Lower lobe of right lung (tissue), 2 donors: ENCODE data around the gene CISH. TPM values are rescaled to one million over a fixed set of nuclear protein-coding genes. Genes with fewer than 3 reads are reported as not detected.

Experiments used
- ATAC-seq, 2 donors: fragments of 200-7000 bp; cut with Tn5 transposase; one replicate each; pipeline ENCODE4 v1.9.1; 2020 to 2022; ENCODE audit warnings: mild to moderate bottlenecking in 2 of 2, moderate library complexity in 2 of 2
- DNase-seq: peaks from one replicate; pipeline ENCODE4 v3.0.0-alpha.2; 2020
- H3K27ac ChIP-seq: fragments of 200-600 bp; one replicate; pipeline ENCODE4 v1.8.0; 2022
- H3K27me3 ChIP-seq: fragments of 200-600 bp; one replicate; pipeline ENCODE4 v1.8.0; 2022; ENCODE audit warnings: low read depth
- H3K36me3 ChIP-seq: fragments of 200-600 bp; one replicate; pipeline ENCODE4 v1.8.0; 2022; ENCODE audit warnings: mild to moderate bottlenecking
- H3K4me1 ChIP-seq: fragments of 200-600 bp; one replicate; pipeline ENCODE4 v1.8.0; 2022
- H3K4me3 ChIP-seq: fragments of 200-600 bp; one replicate; pipeline ENCODE4 v1.8.0; 2022; ENCODE audit warnings: mild to moderate bottlenecking
- H3K9me3 ChIP-seq: fragments of 200-600 bp; one replicate; pipeline ENCODE4 v1.8.0; 2022
- intact Hi-C: fragments of 100-400 bp; cut with DNase I; formaldehyde crosslinking; loops from one replicate; pipeline ENCODE4 v1.11.0; 2022
- total RNA-seq: library from RNA; stranded (reverse); fragmentation: NEBNext Ultra II Directional; extraction: Animal tissue kit (Norgen Biotek cat#: 25700); gene quantifications from one replicate; pipeline ENCODE4 v1.2.1, GENCODE V29; 2021
- TF ChIP-seq, protein P1 (sequence below): fragments of 200-600 bp; IDR thresholded peaks from one replicate; pipeline ENCODE4 v1.8.0; 2022; ENCODE audit warnings: antibody characterized with exemption, mild to moderate bottlenecking
- donor health status: DM: no; HTN: yes; CAD: no; lungs with severe emphysema.

CISH gene
- total RNA-seq, 1 donor from 2014 or later: 48.8 TPM

DNA sequence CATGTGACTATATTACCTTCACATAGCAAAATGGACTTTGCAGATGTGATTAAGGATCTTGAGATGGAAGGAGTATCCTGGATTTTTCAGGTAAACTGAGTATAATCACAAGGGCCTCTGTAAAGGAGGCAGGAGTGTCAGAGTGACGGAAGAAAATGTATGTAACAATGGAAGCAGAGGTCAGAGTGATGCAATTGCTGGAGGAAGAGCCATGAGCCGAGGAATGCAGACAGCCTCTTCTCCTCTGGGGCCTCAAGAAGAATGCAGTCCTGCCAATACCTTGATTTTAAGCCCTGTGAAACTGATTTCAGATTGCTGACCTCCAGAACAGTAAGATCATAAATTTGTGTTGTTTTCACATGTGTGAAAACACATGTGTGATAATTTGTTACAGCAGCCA lies 27.2 kb downstream of the CISH start:
- Histone ChIP-seq H3K36me3 (peaks cover 18% of the 10 kb centered on the region), H3K27me3 (no peaks in the 10 kb centered on the region), H3K4me1 (peaks cover 64% of the 10 kb centered on the region), H3K27ac (peak overlapping the region; percentile 86), H3K9me3 (no peaks in the 10 kb centered on the region), H3K4me3 (peak overlapping the region; percentile 2)
- DNase-seq (no peak), ATAC-seq (peak; percentile 30 to 42)
- intact Hi-C loops: no loop called here
- TF ChIP-seq, protein P1, sequence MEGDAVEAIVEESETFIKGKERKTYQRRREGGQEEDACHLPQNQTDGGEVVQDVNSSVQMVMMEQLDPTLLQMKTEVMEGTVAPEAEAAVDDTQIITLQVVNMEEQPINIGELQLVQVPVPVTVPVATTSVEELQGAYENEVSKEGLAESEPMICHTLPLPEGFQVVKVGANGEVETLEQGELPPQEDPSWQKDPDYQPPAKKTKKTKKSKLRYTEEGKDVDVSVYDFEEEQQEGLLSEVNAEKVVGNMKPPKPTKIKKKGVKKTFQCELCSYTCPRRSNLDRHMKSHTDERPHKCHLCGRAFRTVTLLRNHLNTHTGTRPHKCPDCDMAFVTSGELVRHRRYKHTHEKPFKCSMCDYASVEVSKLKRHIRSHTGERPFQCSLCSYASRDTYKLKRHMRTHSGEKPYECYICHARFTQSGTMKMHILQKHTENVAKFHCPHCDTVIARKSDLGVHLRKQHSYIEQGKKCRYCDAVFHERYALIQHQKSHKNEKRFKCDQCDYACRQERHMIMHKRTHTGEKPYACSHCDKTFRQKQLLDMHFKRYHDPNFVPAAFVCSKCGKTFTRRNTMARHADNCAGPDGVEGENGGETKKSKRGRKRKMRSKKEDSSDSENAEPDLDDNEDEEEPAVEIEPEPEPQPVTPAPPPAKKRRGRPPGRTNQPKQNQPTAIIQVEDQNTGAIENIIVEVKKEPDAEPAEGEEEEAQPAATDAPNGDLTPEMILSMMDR: no peak

DNA sequence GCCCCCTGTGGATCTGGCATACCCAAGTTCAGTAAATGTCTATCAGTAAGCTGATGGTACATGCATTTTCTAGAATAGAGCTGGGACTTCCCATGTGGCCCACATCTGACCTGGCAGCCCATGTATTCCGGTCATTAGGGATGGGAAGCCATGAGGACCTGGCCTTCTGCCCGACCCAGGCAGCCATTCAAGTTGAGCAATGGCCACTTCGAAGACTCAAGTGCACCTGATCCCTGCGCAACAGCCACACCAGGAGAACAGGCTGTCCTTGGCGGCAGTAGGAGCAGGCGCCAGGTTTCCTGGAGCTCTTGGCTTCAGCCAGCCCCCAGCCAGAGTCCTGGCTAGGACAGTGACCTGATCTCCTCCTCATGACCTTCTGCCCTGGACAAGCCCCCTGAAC lies 27.7 kb downstream of the CISH start:
- no peaks in the 10 kb centered on the region for H3K27me3 ChIP-seq
- H3K9me3 ChIP-seq: no peaks in the 10 kb centered on the region
- H3K36me3 ChIP-seq: peaks cover 23% of the 10 kb centered on the region
- TF ChIP-seq, protein P1: no peak
- intact Hi-C loops: no loop called here
- ATAC-seq: peak; percentile 89 to 93
- H3K27ac ChIP-seq: peak overlapping the region; percentile 86
- peaks cover 59% of the 10 kb centered on the region for H3K4me1 ChIP-seq
- peak overlapping the region; percentile 2 for H3K4me3 ChIP-seq
- DNase-seq: peak; percentile 89

DNA sequence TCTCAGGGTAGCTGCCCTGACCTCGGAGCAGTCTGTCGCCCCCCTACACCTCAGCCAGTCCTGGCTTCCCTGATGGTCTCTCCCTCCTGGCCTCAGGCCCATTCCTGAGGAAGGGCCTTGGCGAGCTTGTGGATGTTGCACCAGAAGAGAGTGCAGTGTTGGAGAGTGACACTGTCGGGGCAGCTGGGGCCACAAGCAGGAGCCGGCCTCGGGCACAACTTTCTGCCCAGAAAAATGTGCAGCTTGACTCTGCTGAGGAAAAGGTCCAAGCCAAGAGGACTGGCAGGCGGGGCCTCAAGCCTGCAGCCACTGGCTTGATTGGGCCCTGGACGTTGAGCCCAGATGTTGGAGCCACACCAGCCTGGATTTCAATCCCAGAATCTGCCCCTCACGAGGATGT lies 29.5 kb downstream of the CISH start:
- peaks cover 41% of the 10 kb centered on the region for H3K36me3 ChIP-seq
- peak overlapping the region; percentile 86 for H3K27ac ChIP-seq
- peaks cover 48% of the 10 kb centered on the region for H3K4me1 ChIP-seq
- no peaks in the 10 kb centered on the region for H3K9me3 ChIP-seq
- H3K4me3 ChIP-seq: no peak overlapping the region
- DNase-seq: no peak
- intact Hi-C loops: no loop called here
- TF ChIP-seq, protein P1: no peak
- no peaks in the 10 kb centered on the region for H3K27me3 ChIP-seq
- ATAC-seq: no peak

DNA sequence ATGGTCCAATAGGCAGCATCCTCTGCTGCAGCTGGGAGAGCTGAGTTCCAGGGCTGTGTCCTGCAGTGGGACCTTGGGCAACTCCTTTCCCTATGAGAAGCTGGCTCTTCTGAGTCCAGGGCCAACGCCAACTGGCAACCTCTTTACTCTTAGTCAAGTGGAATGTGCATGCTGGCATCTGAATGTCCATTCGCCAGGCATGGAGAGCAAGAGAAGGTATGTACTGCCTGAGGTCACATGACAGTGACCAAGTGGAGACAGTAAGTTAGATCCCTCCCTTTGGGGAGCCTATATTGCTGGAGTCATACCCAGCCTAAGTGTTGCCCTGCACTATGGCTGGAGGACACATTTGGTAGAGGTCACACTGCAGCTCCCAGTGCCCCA lies 30.1 kb downstream of the CISH start:
- intact Hi-C loops: no loop called here
- peak overlapping the region; percentile 86 for H3K27ac ChIP-seq
- H3K27me3 ChIP-seq: no peaks in the 10 kb centered on the region
- DNase-seq: no peak
- H3K9me3 ChIP-seq: no peaks in the 10 kb centered on the region
- peaks cover 48% of the 10 kb centered on the region for H3K4me1 ChIP-seq
- no peak overlapping the region for H3K4me3 ChIP-seq
- TF ChIP-seq, protein P1: no peak
- ATAC-seq: no peak
- H3K36me3 ChIP-seq: peaks cover 47% of the 10 kb centered on the region

DNA sequence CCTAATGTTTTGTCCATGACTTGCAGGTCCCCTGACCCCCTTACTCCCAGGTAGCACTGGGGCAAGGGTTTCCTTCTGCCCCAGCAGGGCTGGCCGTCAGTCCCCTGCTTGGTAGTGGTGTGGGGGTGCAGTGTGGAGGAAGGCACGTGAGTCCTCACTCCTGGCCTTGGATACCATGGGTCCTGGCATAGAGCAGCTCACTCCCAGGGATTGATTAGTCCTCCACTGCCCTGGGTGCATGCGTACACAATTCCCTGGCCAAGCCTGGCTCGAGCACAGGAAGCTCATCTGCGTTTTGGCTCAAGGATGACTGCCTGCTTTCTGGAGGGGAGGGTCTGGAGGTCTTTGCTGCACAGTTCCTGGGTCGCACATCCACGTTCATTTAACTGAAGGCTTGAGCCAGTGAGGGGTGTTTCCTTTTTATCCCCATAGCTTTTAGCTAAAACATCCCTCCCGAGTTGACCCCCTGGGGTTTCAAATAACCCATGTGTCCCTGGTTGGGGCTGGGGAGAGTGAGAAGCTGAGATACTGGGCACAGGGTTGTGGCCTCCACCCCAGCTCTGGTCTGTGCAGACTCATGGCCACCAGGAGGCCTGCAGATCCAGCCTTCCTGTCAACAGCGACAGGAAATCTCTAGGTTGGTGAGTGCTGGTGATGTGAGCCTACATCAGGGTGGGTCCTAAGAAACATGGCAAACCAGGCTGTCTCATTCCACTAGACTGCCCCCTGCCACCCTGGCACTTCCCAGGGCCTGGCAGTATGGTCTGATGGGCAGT lies 30.7 kb downstream of the CISH start:
- TF ChIP-seq, protein P1: no peak

More for the DNA sequence above, 30.7 kb downstream of the CISH start:
- peaks cover 53% of the 10 kb centered on the region for H3K36me3 ChIP-seq
- H3K4me3 ChIP-seq: no peak overlapping the region
- DNase-seq: no peak
- H3K9me3 ChIP-seq: no peaks in the 10 kb centered on the region
- H3K27me3 ChIP-seq: no peaks in the 10 kb centered on the region
- H3K27ac ChIP-seq: peak overlapping the region; percentile 86
- no peak for ATAC-seq
- peaks cover 48% of the 10 kb centered on the region for H3K4me1 ChIP-seq
- intact Hi-C loops: no loop called here
